GM19099 (cell line): ENCODE data around the gene LINC01488.

Source experiments
- POLR2A ChIP-seq: IDR thresholded peaks from 3 replicates; pipeline ENCODE4 v1.6.1; 2011; ENCODE audit warnings: low read depth; ENCODE audit not compliant: insufficient read length; ENCODE audit errors: extremely low read depth

The LINC01488 gene

DNA sequence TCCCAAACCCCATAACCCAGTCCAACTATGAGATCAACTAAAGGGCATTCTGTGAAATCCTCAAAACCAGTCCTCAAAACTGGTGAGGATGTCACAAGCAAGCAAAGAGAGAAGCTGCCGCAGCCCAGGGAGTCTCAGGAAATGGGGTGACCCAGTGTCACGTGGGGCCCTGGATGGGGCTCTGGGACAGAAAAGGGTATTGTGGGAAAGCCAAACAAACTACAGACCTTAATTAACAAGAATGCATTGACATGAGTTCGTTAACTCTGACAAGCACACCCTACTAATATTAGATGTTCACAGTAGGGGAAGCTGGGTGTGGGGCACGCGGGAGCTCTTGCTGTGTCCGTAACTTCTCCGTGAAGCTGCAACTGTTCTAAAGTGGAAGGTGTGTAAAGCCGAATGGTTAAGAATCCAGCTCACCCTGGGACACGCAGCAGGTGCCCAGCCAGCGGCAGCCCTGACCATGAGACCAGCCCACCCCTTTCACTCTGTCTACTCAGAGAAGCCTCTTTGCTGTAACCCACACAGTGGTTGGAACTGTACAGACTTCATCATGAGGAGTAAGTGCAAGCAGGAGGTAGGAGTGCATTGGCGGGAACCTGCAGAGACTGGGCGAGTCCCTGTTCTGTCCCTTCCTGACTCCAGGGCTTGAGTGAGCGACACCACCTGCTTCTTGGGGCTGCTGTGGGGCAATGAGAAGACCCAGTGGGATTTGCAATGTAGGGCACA, 17.9 kb downstream of the LINC01488 start:
- no peak for TF ChIP-seq POLR2A

GRCh38 chr11:69499918-69500284, 18.4 kb downstream of the LINC01488 start:
- TF ChIP-seq POLR2A = no peak

DNA sequence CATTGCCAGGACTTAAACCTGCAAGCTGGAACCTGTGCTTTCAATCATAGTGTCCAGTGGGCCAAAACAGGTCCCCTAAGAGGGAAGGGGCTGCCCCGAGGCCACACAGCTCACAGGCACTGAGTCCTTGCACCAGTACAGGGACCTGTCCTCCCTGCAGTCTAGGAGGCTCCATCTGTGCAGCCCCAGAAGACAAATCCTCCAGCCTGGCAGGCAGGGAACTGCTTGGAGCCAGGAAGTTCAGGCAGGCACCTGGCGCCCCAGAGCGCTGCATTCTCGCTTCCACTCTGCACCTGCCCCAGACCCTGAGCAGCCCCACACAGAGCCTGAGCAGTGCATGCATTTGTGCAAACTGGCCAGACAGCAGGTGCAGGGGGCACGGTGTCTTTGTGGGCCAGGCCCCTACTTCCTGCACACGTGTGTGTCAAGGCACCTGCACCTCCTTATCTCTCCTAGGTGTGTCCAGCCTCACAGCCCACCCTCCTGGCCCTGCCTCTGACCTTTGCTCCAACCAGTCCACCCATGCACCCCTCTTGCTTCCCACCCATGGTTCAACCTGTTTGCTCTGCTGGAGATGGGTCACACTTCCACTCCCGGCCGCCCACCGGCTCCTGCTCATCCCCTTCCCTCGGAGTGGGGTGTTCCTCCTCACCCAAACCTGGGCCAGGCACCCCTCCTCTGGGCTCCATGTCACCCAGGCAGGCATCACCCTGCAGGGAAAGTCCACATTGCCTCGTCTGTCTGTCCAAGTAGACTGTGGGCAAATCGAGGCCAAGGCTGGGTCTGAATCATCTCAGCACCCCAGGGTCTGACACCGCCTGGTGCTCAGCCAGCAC, 19.0 kb downstream of the LINC01488 start:
- TF ChIP-seq POLR2A = no peak

DNA sequence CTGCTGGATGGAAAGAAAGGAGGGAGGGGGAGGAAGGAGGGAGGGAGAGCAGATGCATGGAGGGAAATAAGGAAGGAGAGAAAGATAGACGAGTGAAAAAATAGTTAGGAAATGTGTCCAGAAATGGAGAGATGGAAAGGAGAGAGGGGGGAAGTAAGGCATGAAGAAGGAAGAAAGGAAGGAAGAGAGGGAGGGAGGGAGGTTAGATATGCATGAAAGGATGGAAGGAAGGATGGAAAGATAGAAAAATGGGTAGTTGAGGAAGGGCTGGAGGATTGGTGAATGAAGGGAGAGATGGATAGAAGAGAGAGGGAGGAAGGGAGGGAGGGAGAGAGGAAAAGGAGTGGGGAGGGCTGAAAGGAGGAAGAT, 19.6 kb downstream of the LINC01488 start:
- no peak for TF ChIP-seq POLR2A

DNA sequence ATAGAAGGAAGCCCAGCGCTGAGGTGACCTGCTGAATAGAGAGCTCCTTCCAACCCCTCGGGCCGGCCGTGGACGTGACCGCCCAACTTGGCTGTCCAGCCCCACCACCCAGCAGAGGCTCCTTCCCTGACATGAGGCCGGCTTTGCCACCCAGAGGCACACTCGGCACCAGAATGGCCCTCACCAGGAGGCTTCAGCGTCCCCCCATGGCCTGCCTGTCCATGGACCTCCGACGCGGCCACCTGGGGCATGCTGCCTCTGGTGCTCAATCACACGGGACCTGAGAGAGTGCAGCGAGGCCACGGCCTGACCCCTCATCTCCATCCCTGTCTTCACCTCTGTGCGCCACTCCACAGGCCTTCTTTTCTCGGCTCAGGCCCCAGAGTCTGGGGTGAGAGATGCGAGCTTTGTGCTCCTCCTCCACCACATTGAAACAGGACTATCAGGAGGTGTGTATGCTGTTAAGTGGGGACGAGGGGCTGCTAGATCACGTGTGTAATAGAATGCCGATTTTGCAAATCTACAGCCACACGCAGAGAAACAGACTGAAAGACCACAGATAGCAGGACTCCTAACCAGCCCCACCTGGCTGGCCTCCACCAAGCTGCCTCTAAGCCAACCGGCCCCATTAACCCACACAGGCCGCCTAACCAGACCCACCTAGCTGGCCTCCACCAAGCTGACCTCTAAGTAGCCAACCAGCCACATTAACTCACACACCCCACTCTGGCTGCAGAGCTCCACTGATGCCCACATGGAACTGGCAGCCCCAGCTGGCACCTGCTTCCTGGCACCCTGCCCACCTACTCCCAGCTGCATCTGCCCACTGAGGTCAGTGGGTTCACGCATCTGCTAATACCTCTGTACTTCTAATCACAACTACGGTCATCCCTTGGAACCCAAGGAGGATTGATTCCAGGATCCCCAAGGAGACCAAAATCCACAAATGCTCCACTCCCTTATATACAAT, 20.7 kb downstream of the LINC01488 start:
- no peak for TF ChIP-seq POLR2A

DNA sequence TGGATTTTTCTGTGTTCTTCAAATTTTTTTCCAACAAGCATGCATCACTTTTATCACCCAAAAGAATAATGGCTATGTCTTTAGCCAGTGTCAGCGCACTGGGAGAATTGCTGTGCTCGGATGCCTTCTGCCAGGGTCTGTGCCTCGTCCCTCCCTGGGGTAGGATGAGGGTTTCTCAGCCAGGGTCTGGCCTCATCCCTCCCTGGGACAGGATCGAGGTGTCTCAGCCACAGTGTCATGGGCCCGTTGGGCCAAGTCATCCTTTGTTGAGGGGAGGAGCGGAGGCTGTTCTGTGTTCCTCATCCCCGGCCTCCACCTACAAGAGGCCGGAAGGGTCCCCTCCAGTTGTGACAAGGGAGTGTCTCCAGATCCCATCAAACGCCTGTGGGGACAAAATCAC, 22.7 kb downstream of the LINC01488 start:
- no peak for TF ChIP-seq POLR2A

DNA sequence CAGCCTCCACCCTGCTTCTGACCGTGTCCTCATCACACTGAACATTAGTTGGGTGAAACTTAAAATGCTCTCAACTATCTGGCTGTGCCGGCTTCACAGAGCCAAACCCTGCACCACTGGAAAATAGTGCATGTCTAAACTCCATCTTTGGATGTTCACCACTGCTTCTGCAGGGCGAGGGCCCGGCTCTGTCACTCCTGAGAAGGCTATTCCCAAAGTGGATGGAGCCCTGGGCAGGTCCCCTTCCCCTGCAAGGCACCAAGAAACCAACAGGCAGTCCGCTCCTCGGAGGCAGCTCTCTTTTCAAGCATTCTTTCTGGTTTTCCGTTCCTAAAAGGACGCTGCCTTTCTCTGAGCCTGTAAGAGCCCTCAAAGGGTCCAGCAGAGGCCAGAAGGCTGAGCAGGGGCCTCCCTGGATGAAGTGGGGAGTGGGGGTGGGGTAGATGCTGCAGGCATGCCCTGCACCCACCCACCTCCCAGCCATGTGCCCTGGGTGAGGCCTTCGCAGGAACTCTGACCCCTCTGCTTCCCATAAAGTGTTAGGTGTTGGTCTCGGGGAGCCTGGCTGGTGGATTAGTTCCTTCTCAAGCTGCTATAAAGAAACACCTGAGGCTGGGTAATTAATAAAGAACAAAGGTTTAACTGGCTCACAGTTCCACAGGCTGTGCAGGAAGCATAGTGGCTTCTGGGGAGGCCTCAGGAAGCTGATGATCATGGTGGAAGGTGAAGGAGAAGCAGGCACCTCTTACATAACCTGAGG, 23.3 kb downstream of the LINC01488 start:
- no peak for TF ChIP-seq POLR2A

DNA sequence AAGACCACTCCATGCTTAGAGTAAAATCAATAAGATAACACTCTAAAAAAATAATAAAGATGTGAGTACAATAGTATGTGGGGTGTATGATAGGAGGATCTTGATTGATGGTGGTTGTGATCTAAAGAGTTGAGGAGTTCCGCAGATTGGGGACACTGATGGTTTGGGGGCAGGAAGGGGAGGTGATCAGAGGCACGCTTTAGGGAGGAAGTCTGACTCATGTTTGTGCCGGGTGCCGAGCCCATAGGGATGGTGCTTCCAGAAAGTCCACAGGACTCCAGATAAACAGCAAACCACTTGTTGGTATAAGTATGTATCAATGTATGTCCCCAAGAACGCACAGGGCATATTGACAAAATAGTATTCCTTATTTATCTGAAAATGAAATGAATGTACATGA, 27.5 kb downstream of the LINC01488 start:
- TF ChIP-seq POLR2A = no peak

- TF ChIP-seq POLR2A = no peak
Measured at GRCh38 chr11:69509381-69509780, 27.9 kb downstream of the LINC01488 start.

DNA sequence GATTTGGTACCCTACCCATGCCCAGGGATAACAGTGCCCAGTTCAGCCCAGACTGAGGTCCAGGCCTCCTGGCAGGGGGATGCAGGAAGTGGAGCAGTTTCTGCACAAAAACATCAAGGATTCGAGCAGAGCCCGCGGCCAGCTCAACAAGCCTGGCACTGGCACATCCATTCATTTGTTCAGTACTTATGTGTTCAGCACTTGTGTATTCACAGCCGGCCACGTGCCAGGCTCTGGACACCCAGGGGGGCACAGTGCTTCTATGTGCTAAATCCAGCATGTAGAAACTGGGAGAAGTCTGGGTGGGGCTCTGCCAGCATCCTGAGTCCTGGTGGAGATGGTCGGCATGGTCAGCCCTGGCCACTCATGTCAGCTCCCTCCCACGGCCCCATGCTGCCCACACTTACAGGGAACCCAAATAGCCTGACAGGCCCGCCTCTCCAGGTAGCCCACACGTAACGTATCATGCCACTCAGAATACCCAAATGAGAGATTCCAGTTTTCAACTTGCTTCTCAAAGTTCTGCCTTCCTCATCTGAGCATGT, 28.5 kb downstream of the LINC01488 start:
- TF ChIP-seq POLR2A = no peak

DNA sequence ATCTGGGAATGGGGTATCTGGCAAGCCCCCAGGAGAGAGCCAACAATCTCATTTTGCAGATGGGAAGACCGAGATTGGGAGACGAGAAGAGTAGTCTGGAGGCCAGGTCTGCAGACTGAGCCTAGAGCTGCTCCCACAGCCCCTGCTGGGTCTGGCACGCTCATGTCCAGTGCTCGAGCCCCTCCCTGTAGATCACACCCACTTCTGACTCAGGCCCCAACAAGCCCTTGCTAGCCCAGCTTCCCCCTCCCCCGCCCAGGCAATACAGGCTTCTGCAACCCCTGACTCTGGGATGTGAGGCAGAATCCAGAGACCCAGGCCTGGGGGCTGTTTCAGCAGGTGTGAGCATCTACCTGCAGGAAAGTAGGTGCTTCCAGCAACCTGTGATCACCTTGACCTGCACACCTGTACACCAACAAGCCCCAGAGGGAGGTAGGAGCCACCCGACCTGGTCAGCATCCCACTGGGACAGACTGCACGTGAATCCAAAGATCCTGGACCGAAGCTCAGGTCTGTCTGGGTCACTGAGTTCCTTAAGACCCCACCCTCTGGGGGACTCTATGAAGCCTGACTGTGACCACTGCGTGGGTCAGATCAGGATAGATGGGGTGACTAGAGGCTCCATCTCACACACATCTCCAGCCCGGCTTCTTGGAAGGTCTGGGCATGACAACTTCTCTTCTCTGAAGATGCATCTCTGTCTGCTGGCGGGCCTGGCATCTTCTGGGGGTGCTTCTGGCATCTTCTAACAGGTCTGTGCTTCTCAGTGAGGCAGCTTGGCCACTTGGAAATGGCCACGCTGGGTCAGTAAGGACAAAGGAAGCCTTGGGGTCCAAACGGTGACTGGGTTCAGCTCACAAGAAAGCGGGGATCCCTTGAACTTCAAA, 29.3 kb downstream of the LINC01488 start:
- TF ChIP-seq POLR2A = no peak

DNA sequence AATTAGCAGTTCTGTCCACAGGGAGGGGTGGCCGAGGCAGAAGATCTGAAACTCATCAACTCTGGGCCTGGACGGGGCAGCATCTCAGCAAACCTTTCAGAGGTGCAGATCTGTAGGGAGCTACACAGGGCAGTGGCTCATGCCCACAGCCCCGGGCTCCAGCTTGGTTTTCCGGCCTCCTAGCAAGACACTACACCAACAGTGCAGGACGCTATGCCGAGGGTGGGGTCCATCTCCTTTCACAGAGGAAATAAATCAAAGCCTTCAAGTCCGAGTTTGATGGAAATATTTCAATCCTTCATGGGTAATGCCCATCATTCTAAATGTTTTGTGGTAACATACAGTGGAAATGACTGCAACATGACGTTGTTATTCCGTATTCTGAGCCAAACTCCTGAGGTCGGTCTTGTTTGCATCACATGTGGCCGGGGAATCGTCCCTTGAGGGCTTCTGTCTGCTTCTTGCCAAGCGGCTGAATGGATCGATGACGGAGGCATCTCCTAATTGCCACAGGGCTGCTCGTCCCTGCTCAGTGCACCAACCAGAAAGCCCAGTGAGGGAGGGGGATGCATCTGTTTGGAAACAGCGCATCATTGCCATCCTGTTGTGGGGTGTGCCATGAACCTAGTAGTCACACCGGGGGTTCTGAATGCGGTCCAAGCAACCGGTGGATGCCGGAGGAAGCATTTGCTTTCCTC, 30.0 kb downstream of the LINC01488 start:
- TF ChIP-seq POLR2A = no peak

DNA sequence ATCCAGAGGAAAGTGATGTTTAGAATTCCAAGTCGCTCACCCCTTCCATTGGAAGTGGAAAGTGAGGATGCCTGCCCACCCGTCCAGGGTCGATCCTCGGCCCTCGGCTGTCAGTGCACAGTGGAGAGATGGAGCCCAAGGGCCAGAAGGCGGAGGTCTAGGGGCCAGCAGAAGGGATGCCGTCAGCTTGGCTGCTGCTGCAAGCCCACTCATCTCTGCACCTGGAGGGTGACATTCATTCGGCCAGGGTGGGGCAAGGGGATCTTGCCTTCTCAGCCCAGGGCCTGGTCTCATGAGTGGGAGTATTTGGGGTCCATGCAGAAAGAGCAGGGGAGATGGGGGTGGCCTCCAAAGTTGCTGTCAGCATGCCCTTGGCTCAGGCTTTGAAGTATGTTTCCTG, 30.7 kb downstream of the LINC01488 start:
- TF ChIP-seq POLR2A = no peak
